ENCODE results near the gene IL1F10. TPM values are rescaled to one million over a fixed set of nuclear protein-coding genes. Genes with fewer than 3 reads are reported as not detected.

Gene IL1F10
- total and polyA plus RNA-seq, 10 of the 15 experiments (the other 5 are each of a cell fraction or from before 2014, with no cell fraction given) = not detected

GRCh38 chr2:113119111-113119510 is 51.3 kb downstream of the IL1F10 start:
- no peak overlapping the region for H3K4me2 ChIP-seq (ENCODE audit: control insufficient read depth, insufficient read depth)
- in situ Hi-C loops (cut with MboI) (no loop called here), intact Hi-C loops (cut with micrococcal nuclease; ENCODE audit: unreplicated experiment) (no loop called here)
- ChIA-PET RAD21 (ENCODE audit: unreplicated experiment) (interaction anchor here (1.8 kb wide), 1 partner anchor 39 kb away, joined by 4 read pairs; no protein-coding TSS in a partner anchor), CTCF (interaction anchor here (1.0 to 1.3 kb wide), 4 partner anchors 16 to 19 kb away, joined by 3 to 5 read pairs (median 4); no protein-coding TSS in a partner anchor), SMC1A (ENCODE audit: uncharacterized antibody, unreplicated experiment) (no interaction called here), POLR2A (no interaction called here)
- no peaks in the 10 kb centered on the region for H3K36me3 ChIP-seq (ENCODE audit: control insufficient read depth in 2 of 2, insufficient read depth in 2 of 2, low read length in 1 of 2)
- H3K4me1 ChIP-seq (ENCODE audit: control insufficient read depth, insufficient read depth, low read length) = peaks cover 17% of the 10 kb centered on the region
- no peaks in the 10 kb centered on the region for H4K20me1 ChIP-seq (ENCODE audit: control insufficient read depth, insufficient read depth)
- no peak overlapping the region for H3K9ac ChIP-seq (ENCODE audit: control insufficient read depth, insufficient read depth, low read length)
- no peaks in the 10 kb centered on the region for H3K79me2 ChIP-seq (ENCODE audit: control insufficient read depth, insufficient read depth, low read length)
- no peak overlapping the region for H3K4me3 ChIP-seq
- TF ChIP-seq NR2C1 (IDR thresholded peaks at IDR 0.05) (no peak), RB1 (IDR thresholded peaks at IDR 0.05; ENCODE audit: borderline replicate concordance) (no peak), MEF2A (IDR thresholded peaks at IDR 0.05; ENCODE audit: insufficient read depth, low read depth, low read length) (no peak), POU2F2 (IDR thresholded peaks at IDR 0.05; ENCODE audit: borderline replicate concordance, low read depth, low read length) (no peak), FOXM1 (IDR thresholded peaks at IDR 0.05; ENCODE audit: low read depth, low read length) (no peak), NFXL1 (IDR thresholded peaks at IDR 0.05; ENCODE audit: borderline replicate concordance) (no peak), USF2 (IDR thresholded peaks at IDR 0.05; ENCODE audit: borderline replicate concordance, low read depth, low read length) (no peak), KAT2A (conservative IDR thresholded peaks at IDR 0.05; ENCODE audit: control insufficient read depth, low read depth, low read length) (no peak), RBBP5 (conservative IDR thresholded peaks at IDR 0.05) (no peak), TBL1XR1 (IDR thresholded peaks at IDR 0.05; ENCODE audit: low read depth, low read length) (no peak), TCF3 (IDR thresholded peaks at IDR 0.05; ENCODE audit: borderline replicate concordance, insufficient read depth, low read depth, low read length) (no peak), E4F1 (IDR thresholded peaks at IDR 0.05; ENCODE audit: borderline replicate concordance, partially characterized antibody) (no peak), RAD51 (IDR thresholded peaks at IDR 0.05) (no peak)
- no peaks in the 10 kb centered on the region for H3K27me3 ChIP-seq (replicated peaks in 1 of 2; ENCODE audit: control insufficient read depth in 2 of 2, insufficient read depth in 2 of 2, low read length in 1 of 2)
- H3K27ac ChIP-seq (ENCODE audit: control insufficient read depth, insufficient read depth) = no peak overlapping the region
- ATAC-seq = no peak
- H3K9me3 ChIP-seq (replicated peaks; ENCODE audit: control insufficient read depth, insufficient read depth, low read length) = no peaks in the 10 kb centered on the region
- H2AFZ ChIP-seq (ENCODE audit: control insufficient read depth, low read depth, low read length) = no peak overlapping the region
- no peak for FAIRE-seq
- BruUV-seq (replicated peaks) = no TSS peak
- DNase-seq (ENCODE audit: low read depth, low spot score) = no peak
- WGBS (ENCODE audit: insufficient coverage, insufficient replicate concordance, low lambda C conversion rate, missing lambda C conversion rate) = 77% methylated on average over 2 of the region's 2 CpGs
